SK-N-MC (cell line): ENCODE measurements around the gene CTBP1.

ENCODE experiments used
- EZH2 ChIP-seq: fragments of 200-600 bp; sonication (generic); IDR thresholded peaks from one replicate; pipeline ENCODE4 v1.6.1; 2017; ENCODE audit warnings: antibody characterized with exemption
- FOXP2 ChIP-seq: optimal IDR thresholded peaks from 2 replicates; pipeline ENCODE3; 2011; ENCODE audit warnings: mild to moderate bottlenecking, moderate library complexity; ENCODE audit not compliant: insufficient read depth; ENCODE audit errors: extremely low read length, control extremely low read depth
- POLR2AphosphoS5 ChIP-seq: IDR thresholded peaks from 2 replicates; pipeline ENCODE4 v1.6.1; 2012; ENCODE audit warnings: mild to moderate bottlenecking, low read depth, low read length, borderline replicate concordance

DNA sequence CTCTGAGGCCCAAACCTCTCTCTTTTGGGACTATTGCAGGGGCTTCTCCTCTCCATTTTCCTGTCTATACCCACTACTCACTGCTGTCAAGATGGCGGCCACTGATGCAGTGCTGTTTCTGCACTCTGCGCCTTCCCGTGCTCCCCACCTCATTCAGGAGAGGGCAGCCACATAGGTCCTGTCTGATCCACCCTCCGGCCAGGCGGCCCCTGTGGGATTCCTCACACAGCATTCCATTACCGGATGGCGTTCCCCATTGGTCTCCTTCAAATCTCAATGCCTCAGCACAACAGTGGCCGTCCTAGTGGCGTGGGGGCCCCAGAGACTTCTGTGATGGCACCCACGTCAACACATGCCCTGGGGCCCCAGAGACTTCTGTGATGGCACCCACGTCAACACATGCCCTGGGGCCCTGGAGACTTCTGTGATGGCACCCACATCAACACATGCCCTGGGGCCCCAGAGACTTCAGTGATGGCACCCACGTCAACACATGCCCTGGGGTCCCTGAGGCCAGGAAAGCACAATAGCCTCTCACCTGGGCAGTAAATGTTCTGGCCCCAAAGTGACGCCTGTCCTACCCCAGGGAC, 83.9 kb downstream of the CTBP1 start:
- TF ChIP-seq EZH2 (no peak), POLR2AphosphoS5 (no peak), FOXP2 (no peak)
